HL-60 (cell line): ENCODE data around the gene PLXDC2.

Experiments used
- DNase-seq, 2 experiments: peaks; one replicate each; pipeline ENCODE4 v3.0.0-alpha.2; 2010 to 2020; ENCODE audit warnings: low read depth in 1 of 2, low spot score in 1 of 2
- H3K27ac ChIP-seq: fragments of 250-450 bp; sonication (Bioruptor Pico); replicated peaks from 2 replicates; pipeline ENCODE4 v1.5.1; 2020; ENCODE audit warnings: mild to moderate bottlenecking, moderate library complexity
- H3K27me3 ChIP-seq: fragments of 250-450 bp; sonication (Bioruptor Pico); 2 replicates; pipeline ENCODE4 v1.5.1; 2021; ENCODE audit warnings: mild to moderate bottlenecking, moderate library complexity; ENCODE audit not compliant: insufficient read depth, poor library complexity, severe bottlenecking
- H3K4me3 ChIP-seq: replicated peaks from 2 replicates; pipeline ENCODE4 v1.5.1; 2011; ENCODE audit warnings: mild to moderate bottlenecking, control low read depth, low read length; ENCODE audit not compliant: insufficient read depth
- CTCF ChIP-seq: IDR thresholded peaks from one replicate; pipeline ENCODE4 v1.5.1; 2011; ENCODE audit warnings: low read length, control low read depth, inconsistent platforms; ENCODE audit not compliant: insufficient read depth
- GABPA ChIP-seq: IDR thresholded peaks from 2 replicates; pipeline ENCODE4 v1.6.1; 2012; ENCODE audit warnings: low read depth
- POLR2AphosphoS5 ChIP-seq: IDR thresholded peaks from 2 replicates; pipeline ENCODE4 v1.6.1; 2012; ENCODE audit warnings: low read depth
- REST ChIP-seq: IDR thresholded peaks from 2 replicates; pipeline ENCODE4 v1.6.1; 2012; ENCODE audit warnings: low read depth; ENCODE audit not compliant: insufficient replicate concordance
- SPI1 ChIP-seq: IDR thresholded peaks from 2 replicates; pipeline ENCODE4 v1.6.1; 2012; ENCODE audit warnings: low read depth, mild to moderate bottlenecking, borderline replicate concordance

The PLXDC2 gene

GRCh38 chr10:20110125-20111100 lies 294.2 kb downstream of the PLXDC2 start:
- no peak overlapping the region for H3K4me3 ChIP-seq
- no peak overlapping the region for H3K27ac ChIP-seq
- H3K27me3 ChIP-seq: no peaks in the 10 kb centered on the region
- no peak for TF ChIP-seq GABPA
- TF ChIP-seq POLR2AphosphoS5: no peak
- no peak for TF ChIP-seq CTCF
- TF ChIP-seq SPI1: no peak
- TF ChIP-seq REST: no peak
- no peak for DNase-seq

GRCh38 chr10:20114179-20114578 lies 297.9 kb downstream of the PLXDC2 start:
- TF ChIP-seq GABPA (no peak), REST (no peak), CTCF (no peak)
- Histone ChIP-seq H3K27ac (no peak overlapping the region), H3K4me3 (no peak overlapping the region), H3K27me3 (no peaks in the 10 kb centered on the region)
- DNase-seq: no peak

DNA sequence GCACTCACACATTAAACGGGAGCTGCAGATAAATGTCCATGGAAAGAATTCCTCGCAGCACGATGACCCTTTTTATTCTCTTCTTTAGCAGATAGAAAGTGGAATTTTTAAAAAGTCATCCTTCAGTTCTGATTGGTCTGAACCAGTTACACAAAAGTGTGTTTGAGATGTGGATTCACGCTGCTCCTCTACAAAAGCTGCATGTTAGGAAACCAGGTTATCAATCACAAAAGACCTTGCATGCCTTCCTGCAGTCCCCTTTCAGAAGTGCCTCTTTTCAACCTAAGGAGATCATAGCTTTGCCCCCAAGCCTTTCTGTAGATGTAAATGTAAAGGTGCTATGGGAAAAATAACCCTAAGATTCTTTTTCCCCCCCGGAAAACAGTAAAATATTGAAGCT lies 299.7 kb downstream of the PLXDC2 start:
- Histone ChIP-seq H3K27me3 (no peaks in the 10 kb centered on the region), H3K4me3 (no peak overlapping the region), H3K27ac (no peak overlapping the region)
- DNase-seq: no peak
- TF ChIP-seq SPI1: no peak
- TF ChIP-seq REST: no peak
- TF ChIP-seq GABPA: no peak
- TF ChIP-seq CTCF: no peak
- TF ChIP-seq POLR2AphosphoS5: no peak
